22Rv1 (cell line): ENCODE results near the gene AK9.

ENCODE experiments used
- ZFX ChIP-seq: fragments of 450-650 bp; IDR thresholded peaks from 2 replicates; pipeline ENCODE4 v1.6.1; 2017; ENCODE audit warnings: antibody characterized with exemption, borderline replicate concordance
- TF ChIP-seq, protein P1 (sequence below): fragments of 450-650 bp; IDR thresholded peaks from 2 replicates; pipeline ENCODE4 v1.5.1; 2017; ENCODE audit warnings: mild to moderate bottlenecking

DNA sequence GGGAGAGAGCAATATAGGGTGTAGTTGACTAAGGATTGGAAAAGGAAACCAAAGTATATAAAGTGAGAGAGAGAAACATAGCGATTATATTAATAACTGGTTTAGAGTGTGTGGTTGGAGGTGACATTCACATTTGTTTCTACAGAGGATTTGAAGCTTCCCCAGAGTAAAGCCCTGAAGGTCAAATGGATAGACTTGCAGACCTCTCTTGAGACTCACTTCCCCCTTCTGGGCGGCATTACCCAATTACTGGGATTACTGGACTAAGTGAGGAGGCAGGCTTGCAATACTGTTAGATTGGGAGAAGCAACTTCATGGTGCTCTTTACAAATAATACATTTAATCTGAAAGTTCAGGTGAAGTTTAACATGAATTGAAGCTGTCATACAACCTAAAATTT is 10.8 kb upstream of the AK9 start:
- TF ChIP-seq, protein P1, sequence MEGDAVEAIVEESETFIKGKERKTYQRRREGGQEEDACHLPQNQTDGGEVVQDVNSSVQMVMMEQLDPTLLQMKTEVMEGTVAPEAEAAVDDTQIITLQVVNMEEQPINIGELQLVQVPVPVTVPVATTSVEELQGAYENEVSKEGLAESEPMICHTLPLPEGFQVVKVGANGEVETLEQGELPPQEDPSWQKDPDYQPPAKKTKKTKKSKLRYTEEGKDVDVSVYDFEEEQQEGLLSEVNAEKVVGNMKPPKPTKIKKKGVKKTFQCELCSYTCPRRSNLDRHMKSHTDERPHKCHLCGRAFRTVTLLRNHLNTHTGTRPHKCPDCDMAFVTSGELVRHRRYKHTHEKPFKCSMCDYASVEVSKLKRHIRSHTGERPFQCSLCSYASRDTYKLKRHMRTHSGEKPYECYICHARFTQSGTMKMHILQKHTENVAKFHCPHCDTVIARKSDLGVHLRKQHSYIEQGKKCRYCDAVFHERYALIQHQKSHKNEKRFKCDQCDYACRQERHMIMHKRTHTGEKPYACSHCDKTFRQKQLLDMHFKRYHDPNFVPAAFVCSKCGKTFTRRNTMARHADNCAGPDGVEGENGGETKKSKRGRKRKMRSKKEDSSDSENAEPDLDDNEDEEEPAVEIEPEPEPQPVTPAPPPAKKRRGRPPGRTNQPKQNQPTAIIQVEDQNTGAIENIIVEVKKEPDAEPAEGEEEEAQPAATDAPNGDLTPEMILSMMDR = no peak
- TF ChIP-seq ZFX = no peak
